Rectal smooth muscle tissue (tissue), 1 donor: ENCODE data around the gene CADM3.

Experiments
- H3K27ac ChIP-seq: one replicate; pipeline ENCODE4 v1.7.0; 2013; ENCODE audit warnings: low read depth, low read length, inconsistent platforms
- H3K27me3 ChIP-seq: one replicate; pipeline ENCODE4 v1.7.0; 2013; ENCODE audit warnings: low read length; ENCODE audit not compliant: control insufficient read depth, insufficient read depth
- H3K36me3 ChIP-seq: one replicate; pipeline ENCODE4 v1.7.0; 2013; ENCODE audit warnings: low read length; ENCODE audit not compliant: control insufficient read depth, insufficient read depth
- H3K4me1 ChIP-seq: one replicate; pipeline ENCODE4 v1.7.0; 2013; ENCODE audit warnings: low read length; ENCODE audit not compliant: control insufficient read depth, insufficient read depth
- H3K4me3 ChIP-seq: one replicate; pipeline ENCODE4 v1.7.0; 2013; ENCODE audit warnings: low read length
- H3K9ac ChIP-seq: one replicate; pipeline ENCODE4 v1.7.0; 2013; ENCODE audit warnings: low read length

The CADM3 gene

GRCh38 chr1:159171254-159171687, at the start of gene CADM3:
Gene CADM3, plus strand, starts transcription at chr1:159171615. Its CDS starts 151 bp downstream, at chr1:159171766.
- Histone ChIP-seq H3K27ac (no peak within 1 kb of the TSS), H3K27me3 (peaks cover 10% of the 10 kb centered on the region), H3K4me3 (peak within 1 kb of the TSS; percentile 54), H3K9ac (no peak within 1 kb of the TSS), H3K4me1 (no peaks in the 10 kb centered on the region), H3K36me3 (no peaks in the 10 kb centered on the region)

- Histone ChIP-seq H3K27ac (no peak overlapping the region), H3K4me3 (no peak overlapping the region), H3K36me3 (no peaks in the 10 kb centered on the region), H3K9ac (no peak overlapping the region), H3K4me1 (no peaks in the 10 kb centered on the region), H3K27me3 (no peaks in the 10 kb centered on the region)
Observed at GRCh38 chr1:159122005-159122621, 49.3 kb upstream of the CADM3 start.

GRCh38 chr1:159123587-159123986, 47.8 kb upstream of the CADM3 start:
- Histone ChIP-seq H3K36me3 (no peaks in the 10 kb centered on the region), H3K4me1 (no peaks in the 10 kb centered on the region), H3K27ac (no peak overlapping the region), H3K27me3 (no peaks in the 10 kb centered on the region), H3K4me3 (no peak overlapping the region), H3K9ac (no peak overlapping the region)

GRCh38 chr1:159132271-159132881, 39.0 kb upstream of the CADM3 start:
- no peak overlapping the region for H3K9ac ChIP-seq
- H3K27ac ChIP-seq = no peak overlapping the region
- H3K4me1 ChIP-seq = no peaks in the 10 kb centered on the region
- H3K4me3 ChIP-seq = no peak overlapping the region
- no peaks in the 10 kb centered on the region for H3K36me3 ChIP-seq
- H3K27me3 ChIP-seq = no peaks in the 10 kb centered on the region

- H3K4me1 ChIP-seq = no peaks in the 10 kb centered on the region
- H3K36me3 ChIP-seq = no peaks in the 10 kb centered on the region
- H3K27me3 ChIP-seq = no peaks in the 10 kb centered on the region
- H3K27ac ChIP-seq = no peak overlapping the region
- no peak overlapping the region for H3K9ac ChIP-seq
- H3K4me3 ChIP-seq = no peak overlapping the region
Observed at GRCh38 chr1:159140474-159140873, 30.9 kb upstream of the CADM3 start.

GRCh38 chr1:159141584-159142390, 29.6 kb upstream of the CADM3 start:
- H3K36me3 ChIP-seq = no peaks in the 10 kb centered on the region
- no peaks in the 10 kb centered on the region for H3K4me1 ChIP-seq
- no peak overlapping the region for H3K4me3 ChIP-seq
- H3K9ac ChIP-seq = no peak overlapping the region
- H3K27ac ChIP-seq = no peak overlapping the region
- no peaks in the 10 kb centered on the region for H3K27me3 ChIP-seq

- H3K27me3 ChIP-seq = no peaks in the 10 kb centered on the region
- no peaks in the 10 kb centered on the region for H3K4me1 ChIP-seq
- H3K36me3 ChIP-seq = no peaks in the 10 kb centered on the region
- no peak overlapping the region for H3K9ac ChIP-seq
- H3K4me3 ChIP-seq = no peak overlapping the region
- no peak overlapping the region for H3K27ac ChIP-seq
Observed at GRCh38 chr1:159142391-159142663, 29.1 kb upstream of the CADM3 start.

GRCh38 chr1:159142726-159143510, 28.5 kb upstream of the CADM3 start:
- Histone ChIP-seq H3K4me1 (no peaks in the 10 kb centered on the region), H3K27ac (no peak overlapping the region), H3K27me3 (no peaks in the 10 kb centered on the region), H3K9ac (no peak overlapping the region), H3K36me3 (no peaks in the 10 kb centered on the region), H3K4me3 (no peak overlapping the region)

GRCh38 chr1:159144571-159144970, 26.8 kb upstream of the CADM3 start:
- Histone ChIP-seq H3K4me3 (no peak overlapping the region), H3K36me3 (no peaks in the 10 kb centered on the region), H3K4me1 (no peaks in the 10 kb centered on the region), H3K27me3 (no peaks in the 10 kb centered on the region), H3K9ac (no peak overlapping the region), H3K27ac (no peak overlapping the region)

- Histone ChIP-seq H3K27ac (no peak overlapping the region), H3K4me1 (no peaks in the 10 kb centered on the region), H3K4me3 (no peak overlapping the region), H3K9ac (no peak overlapping the region), H3K36me3 (no peaks in the 10 kb centered on the region), H3K27me3 (no peaks in the 10 kb centered on the region)
Observed at GRCh38 chr1:159146980-159147379, 24.4 kb upstream of the CADM3 start.

- no peak overlapping the region for H3K27ac ChIP-seq
- H3K27me3 ChIP-seq = no peaks in the 10 kb centered on the region
- H3K9ac ChIP-seq = no peak overlapping the region
- H3K36me3 ChIP-seq = no peaks in the 10 kb centered on the region
- no peak overlapping the region for H3K4me3 ChIP-seq
- H3K4me1 ChIP-seq = no peaks in the 10 kb centered on the region
Observed at GRCh38 chr1:159152031-159152430, 19.4 kb upstream of the CADM3 start.

GRCh38 chr1:159161001-159161718, 10.3 kb upstream of the CADM3 start:
- Histone ChIP-seq H3K36me3 (no peaks in the 10 kb centered on the region), H3K4me3 (no peak overlapping the region), H3K9ac (no peak overlapping the region), H3K27ac (no peak overlapping the region), H3K27me3 (no peaks in the 10 kb centered on the region), H3K4me1 (peaks cover 7% of the 10 kb centered on the region)
